Measurements from ENCODE around the gene SYT17.
A peak's percentile ranks its signal among the peaks of the same experiment; 100 is the strongest.
"Not testable (repeated sequence)": the region's sequence is repeated elsewhere in the genome, so short reads cannot be mapped to it uniquely, and the experiment has no call there.

The SYT17 gene

DNA sequence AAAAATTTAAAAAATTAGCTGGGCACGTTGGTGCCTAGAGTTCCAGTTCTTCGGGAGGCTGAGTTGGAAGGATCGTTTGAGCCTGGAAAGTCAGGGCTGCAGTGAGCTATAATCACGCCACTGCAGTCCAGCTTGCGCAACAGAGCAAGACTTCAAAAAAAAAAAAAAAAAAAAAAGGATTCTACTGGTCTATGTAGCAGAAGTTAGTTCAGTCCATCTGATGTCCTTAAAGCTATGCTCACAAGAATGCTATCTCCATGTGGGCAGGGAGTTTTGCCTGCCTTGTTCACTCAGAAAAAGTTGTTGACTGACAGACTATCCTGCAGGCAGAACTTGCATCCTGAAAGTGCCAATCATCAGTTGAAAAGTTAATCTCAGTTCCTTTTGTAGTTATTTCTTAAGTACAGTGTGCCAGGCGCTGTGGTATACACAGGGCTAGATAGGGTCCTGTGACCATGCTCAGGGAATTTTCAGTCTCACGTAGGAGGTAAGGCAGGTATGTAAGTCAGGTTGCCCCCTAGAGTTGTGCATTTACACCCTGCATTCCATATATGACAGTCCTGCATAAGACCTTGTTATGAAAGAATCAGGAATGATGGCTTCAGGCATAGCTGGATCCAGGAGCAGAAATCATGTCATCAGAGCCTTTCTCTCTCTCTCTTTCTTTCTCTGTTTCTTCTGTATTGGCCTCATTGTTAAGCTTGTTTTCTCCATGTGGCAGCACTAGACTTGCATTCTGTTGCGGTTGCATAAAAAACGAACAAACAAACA lies 7.6 kb downstream of the SYT17 start:
- no peak for DNase-seq

DNA sequence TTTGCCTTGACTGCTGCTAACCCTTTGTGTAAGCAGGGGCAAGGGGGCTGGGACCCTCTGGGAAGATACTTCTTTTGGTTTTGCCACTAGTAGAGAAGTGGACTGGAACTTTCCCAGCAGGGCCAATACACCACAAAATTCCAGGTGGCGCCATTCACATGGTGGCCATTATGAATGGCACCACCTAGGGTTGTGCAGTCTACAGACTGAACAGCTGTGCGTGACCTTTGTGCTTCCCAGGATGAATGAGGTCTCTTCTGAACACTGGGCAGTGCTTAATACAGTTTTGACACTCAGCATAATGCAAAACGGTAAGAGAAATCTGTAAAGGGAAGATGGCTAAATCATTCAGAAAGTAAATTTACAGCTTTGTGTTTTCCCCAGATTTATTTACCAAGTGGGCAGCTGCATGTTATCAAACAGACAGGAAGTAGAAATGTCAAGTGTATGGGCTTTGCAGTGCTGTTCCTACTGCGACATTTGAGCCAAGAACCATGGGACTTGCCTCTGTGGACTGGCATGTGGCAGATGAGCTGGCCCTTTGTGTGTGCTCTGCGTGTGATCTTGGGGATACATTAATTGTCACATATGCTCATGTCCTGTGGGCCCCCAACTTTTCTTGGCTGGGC lies 9.2 kb downstream of the SYT17 start:
- DNase-seq: peak in 1 of 2 experiments; percentile 6

DNA sequence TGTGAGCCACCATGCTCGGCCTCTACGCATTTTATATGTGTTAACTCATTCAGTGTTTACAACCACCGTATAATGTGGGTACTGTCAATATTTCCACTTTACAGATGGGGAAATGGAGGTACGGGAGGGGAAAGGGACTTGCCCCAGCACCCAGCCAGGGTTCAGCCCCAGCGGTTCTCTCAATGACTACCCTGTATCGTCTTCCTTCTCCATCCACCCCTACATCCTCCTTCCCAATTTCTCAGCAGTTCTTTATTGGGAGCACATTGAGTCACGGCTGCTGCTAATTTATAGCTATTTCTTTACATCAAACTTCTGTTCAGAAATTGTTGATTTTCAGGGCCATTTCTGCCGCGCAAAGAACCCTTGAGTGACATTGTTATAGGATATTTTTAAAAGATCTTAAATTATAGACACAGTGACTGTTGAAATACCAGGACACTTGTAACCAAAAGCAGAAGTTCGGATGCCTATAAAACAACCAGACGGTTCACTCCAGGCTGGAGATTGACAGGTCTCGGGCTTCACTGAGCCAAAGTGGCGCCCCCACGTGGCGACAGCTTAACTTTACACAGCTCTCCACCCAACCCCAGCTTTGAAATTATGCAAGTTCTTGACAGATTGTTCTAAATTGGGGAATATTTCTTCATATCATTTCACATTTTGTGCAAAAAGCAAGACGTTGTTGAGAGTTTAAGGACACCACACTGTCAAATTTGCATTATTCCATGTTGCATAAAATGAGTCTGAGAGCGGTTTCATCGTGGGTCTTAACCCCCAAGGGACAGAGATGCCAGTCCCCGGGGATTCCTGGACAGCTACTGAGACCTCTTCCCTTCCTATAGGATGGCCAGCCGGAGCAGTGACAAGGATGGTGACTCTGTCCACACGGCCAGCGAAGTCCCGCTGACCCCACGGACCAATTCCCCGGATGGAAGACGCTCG lies 11.8 kb downstream of the SYT17 start:
- DNase-seq: peak in 1 of 2 experiments; percentile 3

DNA sequence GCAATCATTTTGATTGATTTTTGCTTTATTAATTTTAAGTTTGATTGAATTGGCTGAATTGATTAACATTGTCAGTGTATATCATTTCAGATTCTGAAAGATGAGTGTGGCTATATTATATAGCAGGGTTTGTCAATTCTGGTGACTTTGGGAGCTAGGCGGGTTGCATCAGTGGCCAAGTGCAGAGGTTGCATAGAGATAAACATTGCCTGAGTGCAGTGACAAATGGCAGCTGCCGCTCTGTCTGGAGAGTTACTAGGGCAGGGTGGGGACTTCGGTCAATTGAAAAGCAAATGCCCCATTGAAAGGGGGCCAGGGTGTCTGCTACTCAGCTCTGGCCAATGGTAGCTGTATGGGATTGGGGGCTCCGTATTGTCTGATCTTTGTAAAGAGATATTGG lies 12.7 kb downstream of the SYT17 start:
- no peak for DNase-seq

DNA sequence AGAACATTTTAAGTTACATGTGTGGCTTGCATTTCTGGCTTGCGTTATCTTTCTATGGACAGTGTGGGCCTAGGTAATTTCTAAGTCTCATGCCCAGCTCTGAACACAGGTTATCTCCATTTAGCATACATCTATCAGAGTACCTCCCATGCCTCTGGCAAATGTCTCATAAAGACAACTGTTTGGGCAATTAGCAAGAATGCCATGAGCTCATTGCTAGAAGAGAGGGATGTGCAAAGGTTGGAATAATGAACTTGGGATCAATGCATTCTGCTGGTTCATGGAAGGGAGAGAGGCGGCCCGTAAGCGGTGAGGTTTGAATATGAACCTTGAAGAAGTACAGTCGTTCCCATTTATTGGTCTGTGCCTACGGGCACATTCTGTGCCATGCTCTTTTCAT lies 14.4 kb downstream of the SYT17 start:
- DNase-seq: no peak

DNA sequence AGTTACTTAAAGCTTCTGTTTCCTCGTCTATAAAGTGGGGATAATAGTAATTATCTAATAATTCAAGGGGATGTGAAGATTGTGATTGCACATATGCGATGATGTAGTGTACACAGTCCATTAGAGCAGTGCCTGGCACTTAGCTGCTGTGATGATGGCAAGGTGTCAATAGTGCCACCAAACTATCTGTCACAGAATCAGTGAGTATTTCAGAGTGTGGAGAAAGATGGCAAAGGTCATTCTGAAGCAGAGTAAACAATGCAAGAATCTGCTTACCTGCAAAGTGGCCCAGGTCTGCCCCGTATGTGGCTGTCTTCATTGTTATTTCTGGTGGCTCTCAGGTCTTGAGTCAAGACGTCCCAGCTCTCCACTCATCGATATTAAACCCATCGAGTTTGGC lies 15.1 kb downstream of the SYT17 start:
- DNase-seq: no peak

DNA sequence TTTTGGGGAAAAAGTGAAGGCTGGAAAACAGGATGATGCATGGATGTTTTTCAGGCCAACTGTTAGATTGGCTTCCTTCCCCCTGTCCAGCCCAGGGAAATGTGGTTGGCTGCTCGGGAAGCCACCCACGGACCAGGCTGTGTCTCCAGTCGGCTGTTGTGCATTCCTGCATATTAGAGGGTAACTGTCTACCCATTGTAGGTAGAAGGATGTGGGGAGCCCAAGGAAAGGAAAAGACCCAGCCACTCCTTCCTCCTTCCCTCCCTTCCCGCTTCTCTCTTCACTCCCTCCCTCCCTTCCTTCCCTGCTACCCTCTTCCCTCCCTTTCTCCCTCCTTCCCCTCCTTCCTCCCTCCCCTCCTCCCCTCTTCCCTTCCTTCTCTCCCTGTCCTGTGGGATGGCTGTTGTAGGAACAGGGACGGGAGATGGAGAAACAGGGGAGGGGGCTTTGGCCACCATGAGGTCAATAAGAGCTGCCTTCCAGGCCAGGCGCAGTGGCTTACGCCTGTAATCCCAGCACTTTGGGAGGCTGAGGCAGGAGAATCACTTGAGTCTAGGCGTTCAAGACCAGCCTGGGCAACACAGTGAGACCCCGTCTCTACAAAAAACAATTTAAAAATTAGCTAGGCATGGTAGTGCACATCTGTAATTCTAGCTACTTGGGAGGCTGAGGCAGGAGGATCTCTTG lies 16.9 kb downstream of the SYT17 start:
- no peak for DNase-seq

DNA sequence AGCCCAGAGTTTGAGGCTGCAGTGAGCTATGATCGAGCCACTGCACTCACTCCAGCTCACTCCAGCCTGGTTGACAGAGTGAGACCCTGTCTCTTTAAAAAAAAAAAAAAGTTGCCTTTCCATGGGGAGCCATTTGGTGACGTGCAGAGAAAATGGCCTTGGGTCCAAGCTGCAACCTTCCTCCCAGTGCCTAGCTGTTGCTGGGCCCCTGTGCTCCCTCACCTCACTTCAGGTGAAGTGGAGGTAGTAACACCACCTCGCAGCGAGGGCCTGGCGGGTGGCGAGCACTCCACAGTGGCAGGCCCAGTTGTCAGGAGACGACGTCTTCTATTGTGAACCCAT lies 17.4 kb downstream of the SYT17 start:
- DNase-seq: no peak

DNA sequence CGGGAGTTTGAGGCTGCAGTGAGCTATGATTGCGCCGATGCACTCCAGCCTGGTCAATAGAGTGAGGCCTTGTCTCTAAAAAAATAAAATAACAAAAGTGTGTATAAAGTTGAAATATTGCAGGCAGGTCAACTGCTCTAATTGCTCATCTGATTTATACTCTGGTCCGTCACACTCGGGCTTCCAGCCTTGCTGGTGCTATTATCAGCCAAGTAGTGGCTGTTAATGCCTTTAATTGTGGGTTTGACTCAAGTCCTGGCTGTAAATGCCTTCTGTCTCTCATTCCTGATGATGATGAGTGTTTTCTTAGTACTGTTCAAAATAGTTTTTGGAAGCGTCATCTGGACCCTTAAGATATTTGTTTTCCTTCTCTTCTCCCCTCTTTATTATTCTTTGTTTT lies 18.4 kb downstream of the SYT17 start:
- no peak for DNase-seq

DNA sequence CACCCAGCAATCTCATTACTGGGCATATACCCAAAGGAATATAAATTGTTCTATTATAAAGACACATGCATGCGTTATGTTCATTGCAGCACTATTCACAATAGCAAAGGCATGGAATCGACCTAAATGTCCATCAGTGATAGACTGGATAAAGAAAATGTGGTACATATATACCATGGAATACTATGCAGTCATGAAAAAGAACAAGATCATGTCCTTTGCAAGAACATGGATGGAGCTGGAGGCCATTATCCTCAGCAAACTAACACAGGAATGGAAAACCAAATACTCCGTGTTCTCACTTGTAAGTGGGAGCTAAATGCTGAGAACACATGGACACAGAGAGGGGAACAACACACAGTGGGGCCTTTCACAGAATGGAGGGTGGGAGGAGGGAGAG lies 19.9 kb downstream of the SYT17 start:
- DNase-seq: not testable (repeated sequence)

DNA sequence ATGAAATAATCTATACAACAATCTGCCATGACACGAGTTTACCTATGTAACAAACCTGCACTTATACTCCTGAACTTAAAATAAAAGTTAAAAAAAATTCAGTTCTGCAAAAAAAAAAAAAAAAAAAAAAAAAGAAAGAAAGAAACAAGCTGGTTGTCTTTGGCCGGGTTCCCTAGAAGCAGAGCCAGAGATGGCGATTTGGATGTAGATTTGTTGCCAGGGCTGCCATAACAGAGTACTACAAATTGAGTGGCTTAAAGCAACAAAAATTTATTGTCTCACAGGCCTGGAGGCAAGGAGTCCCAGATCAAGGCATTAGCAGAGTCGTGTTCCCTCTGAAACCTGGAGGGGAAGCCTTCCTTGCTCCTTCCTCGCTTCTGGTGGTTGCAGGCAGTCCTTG lies 20.4 kb downstream of the SYT17 start:
- no peak for DNase-seq

DNA sequence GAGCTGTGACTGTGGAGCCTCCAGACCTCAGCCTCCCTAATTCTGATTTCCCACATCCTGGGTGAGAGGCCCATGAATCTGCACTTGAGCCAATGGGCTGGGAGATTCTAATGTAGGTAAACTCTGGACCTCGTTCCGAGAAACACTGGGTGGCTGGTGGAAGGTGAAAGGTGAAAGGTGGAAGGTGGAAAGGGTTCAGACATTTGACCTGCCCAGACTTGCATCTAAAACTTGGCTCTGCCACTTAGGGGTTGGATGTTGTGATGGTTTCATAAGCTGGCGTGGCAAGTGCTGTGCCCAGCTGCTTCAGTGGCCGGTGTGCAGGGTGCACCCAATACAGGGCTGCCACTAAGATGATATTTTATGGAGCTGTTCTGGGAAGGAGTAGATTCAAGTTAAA lies 24.8 kb downstream of the SYT17 start:
- no peak for DNase-seq

DNA sequence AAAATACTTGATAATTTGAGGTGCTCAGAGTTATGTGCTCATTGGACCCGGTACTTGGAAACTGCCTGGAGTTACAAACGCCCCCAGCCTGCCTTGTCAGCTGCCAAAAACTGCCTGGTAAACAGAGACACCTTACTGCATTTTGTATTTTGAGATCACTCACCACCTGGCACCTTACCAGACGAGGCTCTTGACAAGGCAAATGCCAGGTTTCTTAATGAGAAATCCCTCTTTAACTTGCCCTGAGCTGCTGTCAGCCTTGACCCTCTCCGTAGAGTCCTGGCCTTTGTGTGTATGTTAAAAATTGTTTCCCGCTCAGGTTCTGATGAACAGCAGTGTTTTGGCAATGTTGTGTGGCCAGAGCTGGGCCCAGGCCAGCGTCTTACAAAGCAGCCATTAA lies 28.8 kb downstream of the SYT17 start:
- DNase-seq: no peak

DNA sequence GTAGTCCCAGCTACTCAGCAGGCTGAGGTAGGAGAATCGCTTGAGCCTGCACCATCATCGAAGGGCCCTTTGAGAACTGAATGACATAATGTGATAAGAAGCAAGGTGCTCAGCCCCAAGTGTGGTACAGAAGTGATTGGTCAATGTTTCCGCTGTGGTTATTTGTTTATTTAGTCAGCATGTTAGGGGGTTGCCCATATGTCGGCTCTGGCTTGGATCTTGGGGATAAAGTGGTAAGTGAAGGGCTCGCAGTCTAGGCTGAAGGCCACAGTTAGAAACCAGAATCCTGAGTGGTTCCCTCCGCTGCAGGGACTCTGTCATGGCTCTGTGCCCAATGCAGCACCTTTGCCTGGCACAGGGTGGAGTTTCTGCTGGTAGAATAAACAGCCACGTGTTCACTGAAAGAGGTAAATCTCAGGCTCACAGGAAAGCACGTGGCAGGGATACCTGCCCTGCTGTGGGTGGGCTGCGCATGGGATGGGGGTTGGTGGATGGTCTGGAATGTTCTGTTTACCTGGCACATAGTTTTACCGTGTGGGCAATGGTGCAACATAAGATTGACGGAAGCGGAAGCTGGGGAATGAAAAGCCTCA lies 35.4 kb downstream of the SYT17 start:
- no peak for DNase-seq

DNA sequence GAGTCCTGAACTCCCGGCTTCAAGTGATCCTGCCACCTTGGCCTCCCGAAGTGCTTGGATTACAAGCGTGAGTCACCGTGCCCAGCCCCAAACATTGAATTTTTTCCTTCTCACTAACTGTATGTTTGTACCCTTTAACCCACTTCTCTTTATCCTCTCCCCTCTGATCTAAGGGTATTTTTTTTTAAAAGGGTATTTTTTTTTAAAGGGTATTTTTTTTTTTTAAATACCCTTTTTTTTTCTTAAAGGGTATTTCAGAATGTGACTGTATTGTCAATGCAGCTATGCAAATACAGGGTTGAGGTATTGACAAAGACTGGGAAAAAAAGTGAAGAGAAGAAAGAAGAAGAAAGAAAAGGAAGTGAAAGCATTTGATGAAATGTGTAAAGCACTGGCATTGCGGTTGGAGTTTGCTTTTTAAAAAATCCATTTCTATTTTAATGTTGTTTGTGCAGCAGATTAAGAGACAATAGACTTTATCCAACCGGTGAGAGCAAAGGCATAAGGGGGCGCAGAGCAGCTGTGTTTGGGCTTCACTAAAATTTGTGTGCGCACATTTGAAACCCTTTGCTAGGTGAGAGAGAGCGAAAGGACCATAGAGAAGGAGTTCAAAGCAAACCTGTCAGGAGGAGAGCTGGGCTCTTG lies 42.4 kb downstream of the SYT17 start:
- DNase-seq: no peak

DNA sequence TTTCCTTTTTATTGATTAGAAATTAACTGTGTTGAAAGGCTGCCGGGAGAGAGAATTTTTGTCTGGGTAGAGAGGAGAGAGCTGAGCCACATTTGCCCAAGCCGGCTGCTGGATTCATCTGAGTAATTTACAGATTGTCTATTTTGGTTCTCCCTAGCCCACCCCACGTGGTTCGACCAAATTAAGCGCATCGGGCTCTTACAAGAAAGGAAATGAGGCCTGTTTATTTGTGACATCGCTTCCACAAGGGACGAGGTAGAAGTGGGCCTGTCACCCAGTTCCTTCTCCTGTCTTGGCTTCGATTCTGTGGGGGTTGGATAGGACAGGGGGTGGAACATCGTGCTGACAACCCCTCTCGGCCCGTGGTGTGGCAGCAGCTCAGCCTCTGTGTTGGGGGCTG lies 42.9 kb downstream of the SYT17 start:
- no peak for DNase-seq

DNA sequence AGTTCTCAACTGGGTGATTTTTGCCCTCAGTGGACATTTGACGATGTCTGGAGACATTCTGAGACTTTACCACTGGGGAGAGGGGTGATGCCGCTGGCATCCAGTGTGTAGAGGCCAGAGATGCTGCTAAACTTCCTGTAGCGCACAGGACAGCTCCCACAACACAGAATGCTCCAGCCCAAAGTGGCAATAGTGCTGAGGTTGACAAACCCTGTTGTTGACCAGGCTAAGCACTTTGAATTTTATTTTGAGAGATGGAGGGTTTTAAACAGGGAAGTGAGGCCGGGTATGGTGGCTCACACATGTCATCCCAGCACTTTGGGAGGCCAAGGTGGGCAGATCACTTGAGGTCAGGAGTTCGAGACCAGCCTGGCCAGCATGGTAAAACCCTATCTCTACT lies 44.0 kb downstream of the SYT17 start:
- DNase-seq: no peak

DNA sequence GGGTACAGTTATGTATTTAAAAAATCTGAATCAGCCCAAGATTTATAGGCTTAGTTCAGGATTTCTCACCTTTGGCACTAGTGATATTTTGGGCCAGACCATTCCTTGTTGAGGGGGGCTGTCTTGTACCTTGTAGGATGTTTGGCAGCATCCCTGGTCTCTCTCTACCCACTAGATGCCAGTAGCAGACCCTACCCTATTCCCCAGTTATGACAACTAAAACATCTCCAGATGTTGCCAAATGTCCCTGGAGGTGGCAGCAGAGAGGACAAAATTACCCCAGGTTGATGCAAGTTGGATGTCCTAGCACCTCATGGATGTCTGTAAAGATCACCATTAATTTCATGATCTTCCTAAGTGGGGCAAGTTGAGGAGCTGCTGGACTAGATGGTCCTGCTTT lies 45.8 kb downstream of the SYT17 start:
- peak in 1 of 2 experiments; percentile 5 for DNase-seq

DNA sequence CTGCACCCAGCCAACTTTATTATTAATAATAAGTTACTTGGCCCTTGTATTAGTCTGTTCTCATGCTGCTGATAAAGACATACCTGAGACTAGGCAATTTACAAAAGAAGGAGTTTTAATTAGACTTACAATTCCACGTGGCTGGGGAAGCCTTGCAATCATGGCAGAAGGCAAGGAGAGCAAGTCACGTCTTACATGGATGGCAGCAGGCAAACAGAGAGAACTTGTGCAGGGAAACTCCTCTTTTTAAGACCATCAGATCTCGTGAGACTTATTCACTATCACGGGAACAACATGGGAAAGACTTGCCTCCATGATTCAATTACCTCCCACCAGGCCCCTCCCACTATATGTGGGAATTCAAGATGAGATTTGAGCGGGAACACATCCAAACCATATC lies 47.7 kb downstream of the SYT17 start:
- DNase-seq: no peak

DNA sequence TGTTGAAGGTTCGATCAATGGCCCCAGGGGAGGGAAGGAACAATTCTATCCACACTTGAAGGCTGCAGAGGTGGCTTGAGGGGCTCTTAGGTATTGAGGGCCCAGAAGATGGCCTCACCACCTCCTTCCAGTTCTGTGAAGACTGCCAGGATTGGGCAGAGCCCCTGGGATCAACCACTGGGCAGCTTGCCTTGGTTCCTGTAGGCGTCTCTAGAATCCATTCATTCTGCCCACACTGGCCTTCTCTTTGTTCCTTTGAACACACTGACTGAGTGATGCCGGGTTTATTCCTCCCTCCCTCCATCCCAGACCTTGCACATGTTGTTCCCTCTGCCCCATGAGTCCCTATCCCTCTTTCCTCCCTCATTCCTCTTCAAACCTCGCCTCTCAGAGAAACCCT lies 50.5 kb downstream of the SYT17 start:
- no peak for DNase-seq

DNA sequence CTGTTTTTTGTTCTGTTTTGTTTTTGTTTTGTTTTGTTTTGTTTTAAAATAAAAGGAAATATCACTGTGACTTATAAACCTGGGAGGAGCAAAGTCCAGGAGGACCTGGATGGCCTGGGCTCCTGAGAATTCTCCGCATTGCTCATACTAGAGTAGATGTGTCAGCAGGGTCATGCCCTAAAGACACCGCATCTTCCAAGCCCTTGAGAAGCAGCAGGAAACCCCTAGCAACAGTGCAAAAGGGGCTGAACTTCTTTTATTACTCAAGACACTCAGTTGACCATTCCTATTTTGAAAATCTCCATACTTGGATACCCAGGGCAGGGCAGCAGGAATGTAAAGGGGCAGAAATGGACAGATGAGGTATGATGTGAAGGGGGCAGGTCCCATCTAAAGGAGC lies 51.8 kb downstream of the SYT17 start:
- no peak for DNase-seq

Data from SHP77 (cell line).